Loucy (cell line): ENCODE results near the gene B3GAT2.

Experiments
- H2AFZ ChIP-seq: fragments of 200-600 bp; sonication (generic); 2 replicates; pipeline ENCODE4 v1.6.0; 2016; ENCODE audit warnings: antibody characterized with exemption, mild to moderate bottlenecking, low read length, moderate library complexity
- H3F3A ChIP-seq: fragments of 200-600 bp; 2 replicates; pipeline ENCODE4 v1.6.0; 2016; ENCODE audit warnings: antibody characterized with exemption, low read depth, mild to moderate bottlenecking
- H3K27me3 ChIP-seq: fragments of 200-600 bp; sonication (generic); 2 replicates; pipeline ENCODE4 v1.6.1; 2014; ENCODE audit warnings: low read length, mild to moderate bottlenecking; ENCODE audit not compliant: insufficient read depth, poor library complexity, severe bottlenecking
- H3K36me3 ChIP-seq: fragments of 200-600 bp; sonication (generic); 2 replicates; pipeline ENCODE4 v1.6.1; 2016; ENCODE audit warnings: low read length; ENCODE audit not compliant: insufficient read depth
- H3K4me1 ChIP-seq: fragments of 200-600 bp; sonication (generic); 2 replicates; pipeline ENCODE4 v1.5.1; 2014; ENCODE audit warnings: low read length, mild to moderate bottlenecking; ENCODE audit not compliant: insufficient read depth, poor library complexity, severe bottlenecking
- H3K4me2 ChIP-seq: fragments of 200-600 bp; sonication (generic); 2 replicates; pipeline ENCODE4 v1.6.0; 2014; ENCODE audit warnings: antibody characterized with exemption, low read length, low read depth, mild to moderate bottlenecking; ENCODE audit not compliant: poor library complexity, severe bottlenecking
- H3K4me3 ChIP-seq: fragments of 200-600 bp; sonication (generic); 2 replicates; pipeline ENCODE4 v1.5.1; 2014; ENCODE audit warnings: low read length, mild to moderate bottlenecking, mixed read lengths; ENCODE audit not compliant: poor library complexity, severe bottlenecking
- H3K79me2 ChIP-seq: fragments of 200-600 bp; sonication (generic); 2 replicates; pipeline ENCODE4 v1.6.1; 2014; ENCODE audit warnings: low read length; ENCODE audit not compliant: insufficient read depth
- H3K9ac ChIP-seq: fragments of 200-600 bp; sonication (generic); 2 replicates; pipeline ENCODE4 v1.6.0; 2014; ENCODE audit warnings: mild to moderate bottlenecking, low read depth, low read length, moderate library complexity; ENCODE audit not compliant: poor library complexity, severe bottlenecking
- H3K9me2 ChIP-seq: fragments of 200-600 bp; sonication (generic); replicated peaks from 2 replicates; pipeline ENCODE4 v1.6.1; 2016; ENCODE audit warnings: low read depth, low read length, mixed read lengths
- H3K9me3 ChIP-seq: fragments of 200-600 bp; sonication (generic); 2 replicates; pipeline ENCODE4 v1.6.1; 2014; ENCODE audit warnings: mild to moderate bottlenecking, antibody characterized with exemption, low read length, low read depth; ENCODE audit not compliant: insufficient read depth
- H4K20me1 ChIP-seq: fragments of 200-600 bp; sonication (generic); 2 replicates; pipeline ENCODE4 v1.6.0; 2014; ENCODE audit warnings: antibody characterized with exemption, low read length, mild to moderate bottlenecking; ENCODE audit not compliant: insufficient read depth, poor library complexity, severe bottlenecking
- EZH2phosphoT487 ChIP-seq: fragments of 200-600 bp; IDR thresholded peaks from 2 replicates; pipeline ENCODE4 v1.6.1; 2018; ENCODE audit warnings: antibody characterized with exemption, mild to moderate bottlenecking, moderate library complexity, borderline replicate concordance
- TF ChIP-seq, protein P1 (sequence below): fragments of 200-600 bp; sonication (generic); conservative IDR thresholded peaks from 2 replicates; pipeline ENCODE4 v1.5.1; 2014; ENCODE audit warnings: mild to moderate bottlenecking, antibody characterized with exemption, low read length

The B3GAT2 gene

GRCh38 chr6:70886661-70887060 lies 70.2 kb downstream of the B3GAT2 start:
- Histone ChIP-seq H3K4me1 (no peaks in the 10 kb centered on the region), H2AFZ (no peak overlapping the region), H4K20me1 (no peaks in the 10 kb centered on the region), H3K4me2 (no peak overlapping the region), H3K36me3 (no peaks in the 10 kb centered on the region), H3K9me2 (no peaks in the 10 kb centered on the region), H3F3A (no peaks in the 10 kb centered on the region), H3K79me2 (no peaks in the 10 kb centered on the region), H3K9me3 (no peaks in the 10 kb centered on the region), H3K9ac (no peak overlapping the region), H3K27me3 (no peaks in the 10 kb centered on the region), H3K4me3 (no peak overlapping the region)
- TF ChIP-seq, protein P1, sequence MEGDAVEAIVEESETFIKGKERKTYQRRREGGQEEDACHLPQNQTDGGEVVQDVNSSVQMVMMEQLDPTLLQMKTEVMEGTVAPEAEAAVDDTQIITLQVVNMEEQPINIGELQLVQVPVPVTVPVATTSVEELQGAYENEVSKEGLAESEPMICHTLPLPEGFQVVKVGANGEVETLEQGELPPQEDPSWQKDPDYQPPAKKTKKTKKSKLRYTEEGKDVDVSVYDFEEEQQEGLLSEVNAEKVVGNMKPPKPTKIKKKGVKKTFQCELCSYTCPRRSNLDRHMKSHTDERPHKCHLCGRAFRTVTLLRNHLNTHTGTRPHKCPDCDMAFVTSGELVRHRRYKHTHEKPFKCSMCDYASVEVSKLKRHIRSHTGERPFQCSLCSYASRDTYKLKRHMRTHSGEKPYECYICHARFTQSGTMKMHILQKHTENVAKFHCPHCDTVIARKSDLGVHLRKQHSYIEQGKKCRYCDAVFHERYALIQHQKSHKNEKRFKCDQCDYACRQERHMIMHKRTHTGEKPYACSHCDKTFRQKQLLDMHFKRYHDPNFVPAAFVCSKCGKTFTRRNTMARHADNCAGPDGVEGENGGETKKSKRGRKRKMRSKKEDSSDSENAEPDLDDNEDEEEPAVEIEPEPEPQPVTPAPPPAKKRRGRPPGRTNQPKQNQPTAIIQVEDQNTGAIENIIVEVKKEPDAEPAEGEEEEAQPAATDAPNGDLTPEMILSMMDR: no peak
- TF ChIP-seq EZH2phosphoT487: no peak

DNA sequence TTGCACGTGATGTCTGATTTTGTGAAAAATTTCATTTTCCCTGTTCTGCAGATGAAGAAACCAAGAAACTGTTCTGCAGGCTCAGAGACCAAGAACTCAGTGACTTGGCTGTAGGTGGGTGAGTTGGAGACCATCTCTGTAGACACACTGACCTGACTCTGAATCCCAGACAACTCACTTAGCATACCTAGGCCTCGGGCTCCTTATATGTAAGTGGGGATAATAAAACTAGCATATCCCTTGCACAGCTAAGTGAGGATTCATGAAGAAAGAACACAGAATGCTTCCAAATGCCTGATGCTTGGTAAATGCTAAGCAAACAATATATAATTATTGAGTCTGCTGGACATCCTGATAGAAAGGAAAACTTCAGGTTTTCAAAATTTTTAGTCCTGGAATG lies 70.8 kb downstream of the B3GAT2 start:
- Histone ChIP-seq H3K27me3 (no peaks in the 10 kb centered on the region), H3K9ac (no peak overlapping the region), H3K4me1 (no peaks in the 10 kb centered on the region), H3F3A (no peaks in the 10 kb centered on the region), H3K4me3 (no peak overlapping the region), H3K79me2 (no peaks in the 10 kb centered on the region), H2AFZ (no peak overlapping the region), H3K9me2 (no peaks in the 10 kb centered on the region), H4K20me1 (no peaks in the 10 kb centered on the region), H3K36me3 (no peaks in the 10 kb centered on the region), H3K9me3 (no peaks in the 10 kb centered on the region), H3K4me2 (no peak overlapping the region)
- no peak for TF ChIP-seq EZH2phosphoT487

GRCh38 chr6:70884074-70884983 lies 72.5 kb downstream of the B3GAT2 start:
- Histone ChIP-seq H3K27me3 (no peaks in the 10 kb centered on the region), H3K4me1 (no peaks in the 10 kb centered on the region), H3K4me3 (no peak overlapping the region), H3K9me2 (no peaks in the 10 kb centered on the region), H3F3A (no peaks in the 10 kb centered on the region), H4K20me1 (no peaks in the 10 kb centered on the region), H3K79me2 (no peaks in the 10 kb centered on the region), H3K9me3 (no peaks in the 10 kb centered on the region), H3K4me2 (no peak overlapping the region), H2AFZ (peak overlapping the region; percentile 63), H3K9ac (no peak overlapping the region), H3K36me3 (no peaks in the 10 kb centered on the region)
- no peak for TF ChIP-seq EZH2phosphoT487
- TF ChIP-seq, protein P1: peak; percentile 96
